ENCODE measurements around the gene PIEZO2. TPM values are rescaled to one million over a fixed set of nuclear protein-coding genes. Genes with fewer than 3 reads are reported as not detected.

The PIEZO2 gene
- total RNA-seq, 1 donor from 2014 or later, result 20.4 TPM

- Histone ChIP-seq H3K9me3 (peaks cover 5% of the 10 kb centered on the region), H3K27ac (no peak overlapping the region), H3K36me3 (no peaks in the 10 kb centered on the region), H3K4me1 (no peaks in the 10 kb centered on the region), H3K27me3 (no peaks in the 10 kb centered on the region), H3K4me3 (no peak overlapping the region)
- DNase-seq (no peak), ATAC-seq (no peak)
- intact Hi-C loops (cut with DNase I), result no loop called here
- TF ChIP-seq CTCF (IDR thresholded peaks at IDR 0.05), result no peak
Measured at GRCh38 chr18:10979411-10979810, 170.0 kb downstream of the PIEZO2 start.

- Histone ChIP-seq H3K27ac (no peak overlapping the region), H3K27me3 (no peaks in the 10 kb centered on the region), H3K9me3 (no peaks in the 10 kb centered on the region), H3K4me3 (no peak overlapping the region), H3K36me3 (no peaks in the 10 kb centered on the region), H3K4me1 (no peaks in the 10 kb centered on the region)
- no peak for TF ChIP-seq CTCF (IDR thresholded peaks at IDR 0.05)
- no peak for ATAC-seq
- no peak for DNase-seq
- intact Hi-C loops (cut with DNase I), result no loop called here
Measured at GRCh38 chr18:10977042-10977441, 172.3 kb downstream of the PIEZO2 start.

GRCh38 chr18:10973567-10974203 is 175.7 kb downstream of the PIEZO2 start:
- no peak for TF ChIP-seq CTCF (IDR thresholded peaks at IDR 0.05)
- H3K4me1 ChIP-seq, result no peaks in the 10 kb centered on the region
- intact Hi-C loops (cut with DNase I), result no loop called here
- H3K36me3 ChIP-seq, result no peaks in the 10 kb centered on the region
- ATAC-seq (no peak), DNase-seq (no peak)
- H3K4me3 ChIP-seq, result no peak overlapping the region
- no peaks in the 10 kb centered on the region for H3K9me3 ChIP-seq
- H3K27ac ChIP-seq, result no peak overlapping the region
- H3K27me3 ChIP-seq, result no peaks in the 10 kb centered on the region

- intact Hi-C loops (cut with DNase I), result no loop called here
- no peak for DNase-seq
- no peaks in the 10 kb centered on the region for H3K4me1 ChIP-seq
- H3K27me3 ChIP-seq, result no peaks in the 10 kb centered on the region
- no peak for ATAC-seq
- no peaks in the 10 kb centered on the region for H3K36me3 ChIP-seq
- no peak overlapping the region for H3K4me3 ChIP-seq
- TF ChIP-seq CTCF (IDR thresholded peaks at IDR 0.05), result no peak
- no peak overlapping the region for H3K27ac ChIP-seq
- H3K9me3 ChIP-seq, result no peaks in the 10 kb centered on the region
Measured at GRCh38 chr18:10971717-10972116, 177.7 kb downstream of the PIEZO2 start.

- no peak for TF ChIP-seq CTCF (IDR thresholded peaks at IDR 0.05)
- no peak overlapping the region for H3K27ac ChIP-seq
- no peaks in the 10 kb centered on the region for H3K9me3 ChIP-seq
- ATAC-seq (no peak), DNase-seq (no peak)
- no peaks in the 10 kb centered on the region for H3K4me1 ChIP-seq
- H3K36me3 ChIP-seq, result no peaks in the 10 kb centered on the region
- H3K4me3 ChIP-seq, result no peak overlapping the region
- intact Hi-C loops (cut with DNase I), result no loop called here
- H3K27me3 ChIP-seq, result no peaks in the 10 kb centered on the region
Measured at GRCh38 chr18:10965119-10965518, 184.2 kb downstream of the PIEZO2 start.

GRCh38 chr18:10953672-10954071 is 195.7 kb downstream of the PIEZO2 start:
- no peak for TF ChIP-seq CTCF (IDR thresholded peaks at IDR 0.05)
- Histone ChIP-seq H3K27ac (no peak overlapping the region), H3K4me3 (no peak overlapping the region), H3K36me3 (no peaks in the 10 kb centered on the region), H3K27me3 (no peaks in the 10 kb centered on the region), H3K4me1 (no peaks in the 10 kb centered on the region), H3K9me3 (no peaks in the 10 kb centered on the region)
- intact Hi-C loops (cut with DNase I), result no loop called here
- no peak for DNase-seq
- no peak for ATAC-seq

All from upper lobe of right lung (tissue), 1 donor.